Activated CD8-positive, alpha-beta memory T cell treated with anti-CD3 and anti-CD28 coated beads for 1 hour (primary cell): ENCODE measurements around the gene DAAM1.

ENCODE experiments used
- DNase-seq, 2 donors: peaks; one replicate each; pipeline ENCODE4 v3.0.0-alpha.2; 2020; ENCODE audit warnings: low read depth in 1 of 2; ENCODE audit errors: extremely low read depth in 1 of 2

Gene DAAM1

DNA sequence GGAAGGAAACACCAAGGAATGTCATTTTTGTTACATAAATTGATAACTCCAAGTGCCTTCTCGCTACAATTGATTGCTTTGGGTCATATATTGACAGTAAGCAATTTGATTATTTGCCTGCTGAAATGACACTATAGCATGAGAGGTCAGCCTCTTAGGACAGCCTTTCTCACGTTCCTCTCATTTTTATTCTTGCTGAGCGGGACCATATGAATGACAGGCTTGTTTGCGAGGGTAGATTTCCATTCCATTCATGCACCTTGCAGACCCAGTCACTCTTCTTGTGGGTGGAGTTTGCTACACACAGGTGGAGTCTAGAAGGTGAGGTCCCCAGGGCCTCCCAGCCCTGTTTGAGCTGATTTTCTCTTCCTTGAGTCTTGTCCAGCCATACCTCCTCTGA, 27.3 kb downstream of the DAAM1 start:
- DNase-seq = no peak

- DNase-seq = no peak
These were observed 28.5 kb downstream of the DAAM1 start for GRCh38 chr14:59217011-59217410.

- DNase-seq = no peak
These were observed 33.1 kb downstream of the DAAM1 start for GRCh38 chr14:59221568-59221967.

DNA sequence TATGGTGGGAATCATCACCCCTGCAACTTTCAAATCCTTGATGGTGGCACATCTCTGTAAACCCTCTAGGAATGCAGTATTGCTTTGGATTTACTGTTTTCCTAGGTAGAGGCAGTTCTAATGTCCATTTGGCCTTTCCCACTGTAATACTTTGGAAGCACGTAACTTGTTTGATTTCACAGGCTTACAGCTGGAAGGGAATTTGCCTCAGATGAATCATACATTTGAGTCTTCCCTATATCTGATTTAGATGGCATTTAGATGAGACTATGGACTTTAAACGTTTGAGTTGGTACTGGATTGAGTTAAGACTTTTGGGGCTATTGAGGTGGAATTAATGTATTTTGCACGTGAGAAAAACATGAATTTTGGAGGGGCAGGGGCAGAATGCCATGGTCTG, 35.9 kb downstream of the DAAM1 start:
- no peak for DNase-seq

- no peak for DNase-seq
These were observed 36.8 kb downstream of the DAAM1 start for GRCh38 chr14:59225281-59225680.

- no peak for DNase-seq
These were observed 40.0 kb downstream of the DAAM1 start for GRCh38 chr14:59228421-59228820.

GRCh38 chr14:59229653-59230406, 41.4 kb downstream of the DAAM1 start:
- no peak for DNase-seq

DNA sequence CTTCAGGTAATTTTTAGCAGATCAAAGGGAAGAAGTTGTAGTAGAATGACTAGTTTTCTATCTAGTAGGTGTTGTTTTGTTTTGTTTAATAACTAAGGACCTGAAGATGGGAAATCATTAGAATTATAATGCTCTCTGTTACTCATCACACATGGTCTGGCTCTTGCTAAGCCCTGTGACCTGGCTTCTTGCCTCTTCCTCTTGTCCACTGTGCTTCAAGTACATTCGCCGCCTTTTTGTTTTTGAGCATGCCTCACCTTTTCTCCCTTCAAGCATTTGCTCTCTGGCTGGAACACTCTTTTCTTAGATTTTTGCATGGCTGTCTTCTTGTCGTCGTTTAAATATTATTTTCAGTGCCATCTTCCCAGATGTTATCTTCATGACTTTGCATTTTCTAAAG, 47.7 kb downstream of the DAAM1 start:
- no peak for DNase-seq

GRCh38 chr14:59238216-59238615, 49.7 kb downstream of the DAAM1 start:
- no peak for DNase-seq

DNA sequence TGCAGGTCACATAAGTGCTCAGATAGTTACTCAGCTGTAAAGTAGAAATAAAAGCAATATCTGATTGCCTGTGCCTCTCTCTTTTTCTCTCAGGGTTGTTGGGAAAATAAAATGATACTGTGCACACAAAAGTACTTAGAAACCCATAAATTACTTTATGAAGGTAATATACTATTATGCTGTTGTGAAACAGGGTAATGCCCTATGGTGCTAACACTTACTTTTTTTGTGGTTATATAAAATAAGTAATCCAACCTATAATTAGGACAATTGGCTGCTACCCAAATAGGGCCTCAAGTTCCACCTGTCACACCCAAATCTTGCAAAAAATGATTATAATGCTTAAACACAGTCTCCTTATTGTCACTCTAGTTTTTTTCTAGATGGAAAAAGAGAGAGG, 50.6 kb downstream of the DAAM1 start:
- DNase-seq = no peak

GRCh38 chr14:59240356-59240755, 51.9 kb downstream of the DAAM1 start:
- no peak for DNase-seq

DNA sequence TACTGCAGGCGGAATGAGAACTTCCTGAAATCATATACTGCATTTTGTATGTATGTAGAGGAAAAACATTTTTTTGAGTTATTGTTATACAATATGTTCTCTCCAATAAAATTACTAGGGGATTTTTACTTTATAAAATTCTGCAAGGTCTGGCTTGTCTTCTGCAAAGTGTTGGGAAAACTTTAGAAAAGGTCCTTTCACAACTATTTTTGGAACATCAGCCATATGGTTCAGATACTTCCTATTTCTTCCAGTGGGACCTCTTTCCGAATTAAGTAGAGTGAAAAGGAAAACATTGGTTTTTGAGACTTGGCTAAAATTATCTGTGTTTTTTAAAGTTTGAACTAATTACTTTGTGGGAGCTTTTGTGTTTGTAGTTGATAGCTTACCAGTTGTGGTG, 52.7 kb downstream of the DAAM1 start:
- DNase-seq = no peak

- DNase-seq = no peak
These were observed 54.7 kb downstream of the DAAM1 start for GRCh38 chr14:59243174-59243573.

GRCh38 chr14:59244581-59244980, 56.1 kb downstream of the DAAM1 start:
- DNase-seq = no peak

DNA sequence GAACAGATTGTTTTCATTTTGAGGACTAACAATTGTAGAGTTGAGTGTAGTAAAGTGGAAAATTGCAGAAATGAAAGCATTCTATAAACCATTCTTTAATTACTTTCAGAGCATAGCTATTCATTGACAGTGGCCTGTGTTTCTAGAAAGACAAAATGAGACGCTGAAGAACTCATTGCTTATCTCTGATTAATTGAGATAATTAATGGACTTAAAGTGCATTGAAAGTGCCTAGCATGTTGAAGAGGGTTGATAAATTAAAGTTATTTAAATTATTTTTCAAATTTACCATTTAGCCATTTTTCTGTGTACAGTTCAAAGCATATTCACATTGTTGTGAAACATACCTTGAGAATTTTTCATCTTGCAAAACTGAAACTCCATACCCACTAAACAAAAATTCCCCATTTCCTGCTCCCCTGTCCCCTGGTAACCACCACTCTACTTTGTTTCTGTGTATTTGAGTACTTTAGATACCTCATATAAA, 57.4 kb downstream of the DAAM1 start:
- DNase-seq = no peak

DNA sequence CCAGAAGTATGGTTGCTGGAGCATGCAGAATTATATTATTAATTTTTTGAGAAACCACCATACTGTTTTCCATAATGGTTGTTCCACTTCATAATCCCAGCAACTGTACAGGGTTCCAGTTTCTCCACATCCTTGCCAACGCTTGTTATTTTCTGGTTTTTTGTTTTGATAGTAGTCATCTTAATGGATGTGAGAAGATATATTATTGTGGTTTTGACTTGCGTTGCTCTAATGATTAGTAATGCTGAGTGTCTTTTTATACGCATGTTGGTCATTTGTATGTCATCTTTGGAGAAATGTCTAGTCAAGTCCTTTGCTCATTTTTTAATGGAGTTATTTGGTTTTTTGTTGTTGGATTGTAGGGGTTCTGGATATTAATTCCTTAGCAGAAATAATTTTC, 58.1 kb downstream of the DAAM1 start:
- no peak for DNase-seq

DNA sequence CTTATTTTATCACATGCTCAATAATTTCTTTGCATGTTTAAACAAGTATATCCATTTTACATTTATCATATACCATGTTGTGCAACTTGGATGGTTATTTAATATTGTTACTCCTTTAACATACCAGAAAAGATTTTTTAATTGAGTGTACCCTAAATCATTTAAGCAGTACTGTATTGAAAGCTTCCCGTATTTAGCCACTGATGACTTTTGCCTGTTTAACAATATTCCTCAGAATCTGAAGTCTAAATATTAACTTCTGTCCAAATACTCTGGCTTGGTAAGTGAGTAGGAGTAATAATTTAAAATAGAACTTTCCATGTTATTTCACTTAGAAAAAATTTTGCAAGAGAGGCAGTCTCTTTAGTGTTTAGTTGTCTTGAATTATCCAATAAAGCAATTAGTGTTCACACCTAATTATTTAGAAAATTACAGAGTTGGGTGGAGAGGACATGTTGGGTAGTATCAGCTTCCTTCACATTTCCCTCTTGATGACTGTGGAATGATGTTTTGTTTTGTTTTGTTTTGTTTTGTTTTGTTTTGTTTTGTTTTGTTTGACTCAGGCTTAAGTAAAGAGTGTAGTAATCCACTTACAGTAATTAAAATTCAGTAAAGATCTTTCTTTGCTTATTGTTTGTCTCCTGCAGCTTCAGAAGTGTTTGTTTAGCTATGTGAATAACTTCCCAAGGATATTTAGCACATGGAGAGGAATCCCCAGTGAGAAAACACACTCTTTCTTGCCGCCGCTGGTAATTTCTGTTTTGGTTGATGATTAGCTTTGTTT, 59.5 kb downstream of the DAAM1 start:
- no peak for DNase-seq

- no peak for DNase-seq
These were observed 60.6 kb downstream of the DAAM1 start for GRCh38 chr14:59249029-59249428.

DNA sequence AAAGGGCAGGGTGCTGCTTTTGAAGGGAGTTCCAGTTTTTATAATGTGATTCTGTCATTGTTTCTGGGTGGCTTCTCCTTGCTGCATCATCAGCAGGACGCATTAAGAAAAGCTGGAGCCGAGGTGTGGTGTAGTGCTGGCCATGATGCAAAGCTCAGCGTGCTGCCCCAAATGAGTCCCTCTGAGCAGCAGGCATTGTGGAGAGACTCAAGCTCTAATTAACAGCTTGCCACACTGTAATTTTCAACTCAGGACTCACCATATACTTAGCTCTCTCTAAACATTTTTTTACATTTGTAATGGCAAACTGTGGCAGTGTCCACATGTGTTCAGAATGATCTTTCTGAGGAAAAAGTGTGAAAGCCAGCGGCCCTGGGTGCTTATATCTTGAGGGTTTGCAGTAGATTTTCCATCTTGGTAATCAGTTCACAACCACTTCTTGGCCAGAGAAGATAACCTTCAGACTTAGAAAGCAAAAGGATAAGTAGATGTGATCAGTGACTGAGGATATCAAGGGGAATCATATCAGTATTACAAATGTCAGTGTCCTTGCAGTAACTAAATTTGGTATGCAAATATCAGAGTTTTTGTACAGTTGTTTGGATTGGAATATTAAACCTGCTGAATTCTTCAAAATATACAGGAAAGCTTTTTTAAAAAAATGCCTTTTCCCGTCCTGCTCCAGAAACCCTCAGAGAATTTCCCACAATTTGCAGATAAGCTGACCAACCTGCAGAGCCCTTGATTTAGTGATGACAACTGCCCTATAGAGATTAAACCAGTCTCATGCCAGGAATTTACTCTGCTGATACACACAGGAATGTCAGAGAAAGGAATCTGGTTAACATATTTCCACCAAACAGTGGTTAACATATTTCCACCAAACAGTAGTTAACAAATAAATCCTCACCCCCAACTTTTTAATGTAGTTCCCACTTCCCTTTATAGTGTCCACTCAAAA, 63.6 kb downstream of the DAAM1 start:
- DNase-seq = no peak

- no peak for DNase-seq
These were observed 64.5 kb downstream of the DAAM1 start for GRCh38 chr14:59252772-59253500.
